Stimulated activated naive CD8-positive, alpha-beta T cell treated with anti-CD3 and anti-CD28 coated beads, Interleukin-15, Interleukin-2, amounts not matched to agents 100 U/mL and 50 U/mL, for 24 hours (primary cell): Measurements from ENCODE around the gene ARL13B.
A peak's percentile ranks its signal among the peaks of the same experiment; 100 is the strongest.
"Not testable (repeated sequence)": the region's sequence is repeated elsewhere in the genome, so short reads cannot be mapped to it uniquely, and the experiment has no call there.

ENCODE experiments used
- ATAC-seq: fragments of 150-1000 bp; cut with Tn5 transposase; one replicate; pipeline ENCODE4 v1.10.0; 2021
- DNase-seq: peaks from one replicate; pipeline ENCODE4 v3.0.0; 2021

ARL13B gene

DNA sequence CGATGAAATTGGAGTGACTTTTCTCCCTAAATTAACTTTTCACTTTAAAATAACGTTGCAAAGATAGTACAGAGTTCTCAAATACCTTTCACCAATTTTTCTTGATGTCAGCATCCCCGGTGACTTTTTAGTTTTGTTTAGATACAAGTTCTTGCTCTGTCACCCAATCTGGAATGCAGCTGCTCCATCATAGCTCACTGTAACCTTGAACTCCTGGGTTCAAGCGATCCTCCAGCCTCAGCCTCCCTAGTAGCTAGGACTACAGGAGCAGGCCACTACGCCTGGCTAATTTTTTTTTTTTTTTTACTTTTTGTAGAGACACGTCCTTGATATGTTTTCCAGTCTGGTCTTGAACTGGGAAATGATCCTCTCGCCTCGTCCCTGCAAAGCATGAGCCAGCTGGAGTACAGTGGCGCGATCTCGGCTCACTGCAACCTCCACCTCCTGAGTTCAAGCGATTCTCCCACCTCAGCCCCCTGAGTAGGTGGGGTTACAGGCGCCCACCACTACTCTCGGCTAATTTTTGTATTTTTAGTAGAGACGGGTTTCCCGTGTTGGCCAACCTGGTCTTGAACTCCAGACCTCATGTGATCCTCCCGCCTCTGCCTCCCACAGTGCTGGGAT is 83.7 kb downstream of the ARL13B start:
- ATAC-seq (no peak), DNase-seq (no peak)

DNA sequence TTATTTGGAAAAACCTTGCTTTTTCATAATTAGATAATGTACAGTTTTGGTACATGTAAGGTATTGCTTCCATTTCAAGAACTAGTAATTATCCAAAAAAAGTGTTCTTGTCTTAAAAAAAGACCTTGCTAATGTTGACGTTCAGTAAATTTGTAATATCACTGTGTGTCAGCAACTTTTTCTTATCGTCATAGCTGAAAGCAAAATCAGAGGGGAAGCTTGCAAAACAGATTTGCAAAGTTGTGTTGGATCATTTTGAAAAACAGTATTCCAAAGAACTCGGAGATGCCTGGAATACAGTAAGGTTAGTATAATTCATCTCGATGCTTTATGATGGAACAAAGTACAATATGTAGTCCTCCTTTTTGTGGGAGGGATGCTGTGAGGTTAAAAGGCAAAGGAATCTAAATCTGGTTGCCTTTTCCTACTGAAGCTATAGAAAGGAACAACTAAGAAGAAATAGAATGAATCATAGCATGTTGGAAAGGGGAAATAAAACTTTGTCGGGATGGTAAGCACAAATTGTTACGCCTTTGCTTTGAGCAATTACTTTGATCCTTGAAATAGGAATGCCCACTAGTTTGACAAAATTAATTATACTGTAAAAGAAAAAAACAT is 84.4 kb downstream of the ARL13B start:
- DNase-seq (no peak), ATAC-seq (no peak)

DNA sequence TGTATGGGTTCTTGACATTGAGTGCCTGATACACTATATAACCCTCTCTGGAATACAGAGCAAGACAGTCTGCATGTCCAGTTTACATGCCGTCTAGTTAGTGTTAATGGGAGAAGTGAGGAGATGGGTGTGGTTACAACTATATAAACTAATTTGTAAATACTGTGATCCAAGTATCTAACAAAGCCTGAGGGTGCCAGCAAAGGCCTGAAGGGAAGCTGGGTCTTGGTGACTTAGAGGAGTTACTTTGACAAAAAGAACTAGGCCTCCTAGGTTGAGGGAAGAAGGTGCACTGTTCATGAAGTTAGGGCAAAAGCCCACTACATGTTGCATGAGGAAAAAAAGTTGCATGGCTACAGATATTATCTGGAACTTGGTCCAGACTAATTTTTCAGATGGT is 85.2 kb downstream of the ARL13B start:
- no peak for ATAC-seq
- DNase-seq, result no peak

DNA sequence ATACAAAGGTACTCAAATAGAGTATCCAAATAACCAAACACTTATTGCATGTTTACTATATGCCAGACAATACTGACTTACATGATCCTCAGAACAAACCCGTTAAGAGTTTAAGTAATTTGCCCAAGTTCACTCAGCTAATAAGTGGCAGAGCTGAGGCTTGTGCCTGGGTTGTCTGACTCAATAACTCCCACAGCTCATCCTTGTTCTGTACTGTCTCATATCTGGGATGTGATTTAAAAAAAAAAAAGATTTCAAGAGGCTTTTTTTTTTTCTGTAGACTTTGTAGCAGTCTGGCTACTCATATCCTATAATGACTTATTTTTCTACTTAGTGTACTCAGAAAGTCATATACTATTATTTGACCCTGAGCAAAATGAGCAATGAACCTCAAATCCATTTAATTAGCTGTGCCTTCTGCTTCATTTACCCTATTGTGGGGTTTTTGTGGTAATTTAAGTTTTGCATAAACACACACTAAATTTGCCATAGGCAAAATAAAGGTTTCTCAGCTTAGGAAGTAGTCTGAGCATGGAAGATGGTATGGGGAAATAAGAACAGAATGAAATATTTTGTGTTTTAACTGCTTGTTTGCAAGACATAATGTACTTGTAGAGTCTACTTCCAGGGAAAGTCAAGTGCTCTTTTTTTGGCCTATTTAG is 86.0 kb downstream of the ARL13B start:
- ATAC-seq (peak; percentile 11), DNase-seq (no peak)

DNA sequence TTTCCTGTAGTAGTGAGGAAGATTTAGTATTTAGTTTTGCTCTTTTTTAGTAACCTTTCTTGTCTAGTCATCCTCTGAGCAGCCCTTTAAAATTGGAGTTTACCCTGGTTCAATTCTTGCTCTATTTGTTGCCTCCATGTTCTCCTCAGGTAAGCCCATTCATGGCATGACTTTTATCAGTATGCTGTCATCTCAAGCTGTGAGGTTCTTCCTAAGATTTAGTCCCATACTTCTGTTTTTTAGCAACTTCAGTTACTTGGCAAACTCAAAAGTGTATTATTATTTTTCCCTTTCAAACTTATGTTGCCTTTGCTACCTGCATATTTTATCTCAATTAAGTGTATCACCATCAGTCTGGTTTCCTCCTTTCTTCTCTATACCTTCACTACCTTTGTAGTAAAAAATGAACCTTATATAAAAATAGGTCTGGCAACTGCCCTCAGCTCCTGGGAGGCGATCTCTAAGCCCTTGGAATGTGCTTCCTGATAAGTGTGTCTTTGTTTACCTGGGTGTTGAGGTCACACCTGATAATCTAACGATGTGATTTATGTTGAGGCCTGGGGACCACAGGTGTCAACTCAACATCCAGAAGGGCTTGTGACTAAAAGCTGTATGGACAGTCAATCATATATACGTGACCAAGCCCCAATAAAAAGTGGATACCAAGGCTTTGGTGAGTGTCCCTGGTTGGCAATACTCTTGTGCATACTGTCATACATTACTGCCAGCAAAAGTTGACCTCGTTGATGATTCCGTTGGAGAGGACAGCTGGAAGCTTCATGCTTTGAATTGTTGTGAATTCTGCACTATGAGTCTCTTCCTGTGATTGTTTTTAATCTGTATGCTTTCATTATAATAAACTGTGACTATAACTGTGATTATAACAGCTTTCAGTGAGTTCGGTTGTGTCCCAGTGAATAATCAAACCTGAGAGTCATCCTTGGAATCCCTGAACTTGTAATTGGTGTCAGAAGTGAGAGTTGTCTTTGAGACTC is 86.8 kb downstream of the ARL13B start:
- ATAC-seq, result no peak
- no peak for DNase-seq

DNA sequence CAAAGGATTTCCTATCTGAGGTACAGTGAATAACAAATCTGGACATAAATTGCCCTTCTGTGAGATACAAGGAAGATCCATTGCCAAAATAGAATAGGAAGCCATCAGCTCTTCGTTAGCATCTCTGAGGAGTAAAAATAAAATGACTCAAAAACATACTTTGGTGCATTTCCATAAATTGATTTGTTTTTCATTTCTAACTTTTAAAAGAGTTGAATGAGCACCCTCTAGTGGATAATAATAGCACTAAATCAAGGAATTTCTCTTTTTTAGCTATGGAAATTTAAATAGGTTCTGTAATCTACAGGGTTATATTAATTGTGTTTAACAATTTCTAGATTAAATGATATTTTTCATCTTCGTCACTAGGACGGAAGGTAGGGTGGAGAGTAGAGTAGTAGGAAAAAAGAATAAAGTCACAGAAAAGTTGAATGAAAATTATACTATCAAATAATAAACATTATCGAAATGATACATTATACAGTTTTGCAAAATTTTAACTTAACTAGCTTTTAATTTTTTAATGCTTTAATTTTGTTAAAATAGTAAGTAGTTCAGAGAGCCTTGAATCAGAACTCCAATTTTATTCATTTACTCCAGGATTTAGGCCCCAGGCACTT is 89.3 kb downstream of the ARL13B start:
- DNase-seq, result no peak
- no peak for ATAC-seq

DNA sequence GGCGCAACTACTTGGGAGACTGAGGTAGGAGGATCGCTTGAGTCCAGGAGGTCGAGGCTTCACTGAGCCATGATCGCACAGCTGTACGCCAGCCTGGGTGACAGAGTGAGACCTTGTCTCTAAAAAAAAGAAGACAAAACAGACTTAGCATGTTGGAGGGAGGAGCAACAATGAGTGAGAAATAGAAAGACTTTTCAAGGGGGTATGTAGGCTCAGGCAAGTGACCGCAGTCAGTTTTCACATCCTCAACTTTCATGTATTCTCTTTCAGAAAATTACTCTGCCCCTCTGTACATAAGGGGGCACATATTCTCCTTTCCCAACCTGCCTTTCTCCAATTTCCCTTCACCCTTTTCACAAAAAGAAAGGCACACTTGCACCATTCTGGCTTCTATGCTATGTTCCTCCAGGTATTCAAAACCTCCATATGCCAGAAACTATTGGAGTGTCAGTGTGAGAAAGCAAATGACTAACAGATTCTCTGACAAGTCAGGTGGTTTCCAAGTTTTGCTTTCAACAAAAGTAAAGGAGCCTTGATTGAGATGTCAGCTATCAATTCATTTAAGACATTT is 90.5 kb downstream of the ARL13B start:
- DNase-seq (no peak), ATAC-seq (peak; percentile 61)

DNA sequence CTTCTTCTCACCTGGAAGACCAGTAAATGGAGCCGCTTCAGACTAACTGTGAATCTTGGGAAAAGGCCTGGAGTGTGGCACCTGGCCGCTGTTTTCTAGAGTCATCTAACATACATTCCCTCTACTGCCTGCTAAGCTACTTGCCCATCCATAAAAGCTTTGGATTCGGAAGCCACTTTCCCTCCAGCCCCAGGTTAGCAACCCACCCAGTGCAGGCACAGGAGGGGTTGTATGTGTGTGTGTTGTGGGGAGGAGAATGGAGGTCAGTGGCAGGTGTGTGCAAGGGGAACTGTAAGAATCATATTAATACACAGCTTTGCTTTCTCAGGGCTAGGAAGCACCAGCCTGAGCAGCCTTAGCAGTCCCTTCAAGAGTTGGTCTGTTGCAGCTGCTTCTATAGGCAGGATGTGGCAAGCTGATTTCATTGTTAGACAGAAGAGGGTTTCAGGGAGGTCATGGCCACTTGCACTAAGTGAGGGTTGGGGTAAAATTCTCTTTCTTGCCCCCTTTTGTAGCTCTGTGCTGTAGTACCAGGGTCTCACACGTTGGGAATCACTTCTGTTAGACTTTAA is 91.8 kb downstream of the ARL13B start:
- ATAC-seq (peak; percentile 59), DNase-seq (no peak)

DNA sequence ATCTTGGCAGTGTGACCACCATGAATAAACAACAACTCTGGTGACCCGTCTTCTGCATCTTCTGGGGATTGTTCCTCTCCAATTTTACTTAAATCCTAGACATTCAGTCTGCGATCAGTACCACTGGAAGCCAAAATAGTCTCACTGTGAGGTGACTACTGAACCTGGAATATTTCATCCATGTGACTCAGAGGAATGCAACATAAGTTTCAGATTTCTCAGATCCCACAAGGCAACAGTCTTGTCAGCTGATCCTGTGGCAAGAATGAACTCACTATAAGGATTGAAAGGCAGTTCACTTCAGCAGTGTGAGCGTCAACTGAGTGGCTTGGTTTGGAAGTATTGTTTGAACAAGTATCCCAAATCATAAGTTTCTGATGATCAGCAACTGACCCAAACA is 96.1 kb downstream of the ARL13B start:
- no peak for DNase-seq
- ATAC-seq, result no peak

DNA sequence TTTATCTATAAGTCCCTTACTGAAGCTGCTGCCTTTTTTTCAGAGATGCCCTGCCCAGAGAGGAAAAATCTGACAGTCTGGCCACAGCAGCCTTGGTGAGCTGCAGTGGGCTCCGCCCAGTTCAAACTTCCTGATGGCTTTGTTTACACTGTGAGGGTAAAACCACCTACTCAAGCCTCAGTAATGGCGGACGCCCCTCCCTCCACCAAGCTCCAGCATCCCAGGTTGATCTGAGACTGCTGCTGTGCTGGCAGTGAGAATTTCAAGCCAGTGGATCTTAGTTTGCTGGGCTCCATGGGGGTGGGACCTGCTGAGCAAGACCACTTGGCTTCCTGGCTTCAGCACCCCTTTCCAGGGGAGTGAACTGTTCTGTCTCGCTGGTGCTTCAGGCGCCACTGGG is 100.6 kb downstream of the ARL13B start:
- not testable (repeated sequence) for DNase-seq, ATAC-seq

DNA sequence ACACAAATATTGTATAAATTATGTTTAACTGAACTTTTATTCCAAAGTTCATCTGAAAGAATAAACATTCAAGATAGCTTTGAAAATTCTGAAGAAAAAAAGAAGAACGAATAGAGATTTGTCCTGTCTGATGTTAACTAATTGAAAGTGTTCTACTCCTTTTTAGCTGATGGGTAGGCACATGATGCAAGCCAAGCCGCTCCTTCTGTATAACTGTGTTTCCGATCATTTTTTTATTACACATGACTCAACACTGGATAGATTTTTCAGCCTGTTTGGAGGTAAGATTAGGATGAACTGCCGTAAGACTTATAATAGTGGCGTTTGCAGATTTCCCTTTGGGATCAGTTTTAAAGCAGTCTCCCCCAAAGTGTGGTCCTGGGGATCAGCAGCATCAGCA is 101.9 kb downstream of the ARL13B start:
- ATAC-seq (no peak), DNase-seq (no peak)

DNA sequence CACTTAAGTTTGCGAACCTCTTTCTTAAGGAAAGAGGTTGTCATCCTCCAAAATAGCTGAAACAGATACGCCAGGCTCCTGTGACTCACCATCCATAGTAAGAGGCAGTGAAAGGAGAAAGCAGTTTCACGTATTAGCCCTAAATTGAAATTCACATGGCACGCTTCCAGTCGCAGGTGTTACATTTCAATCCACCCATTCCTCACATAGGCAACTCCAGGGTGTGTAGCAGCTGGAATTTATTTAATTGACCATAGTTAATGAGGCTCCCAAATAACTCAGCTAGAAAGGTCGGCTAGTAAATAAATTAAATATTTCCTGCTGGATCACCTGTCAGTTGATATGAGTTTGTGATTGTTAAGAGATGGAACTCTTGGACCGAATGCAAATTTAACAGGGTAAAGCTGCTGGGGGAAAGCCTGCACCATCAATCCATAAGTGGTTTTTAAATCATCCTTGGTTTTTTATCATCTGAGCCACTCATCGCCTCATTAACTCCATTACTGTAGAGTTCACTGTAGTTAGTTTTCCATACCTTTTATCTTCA is 102.5 kb downstream of the ARL13B start:
- no peak for ATAC-seq

DNA sequence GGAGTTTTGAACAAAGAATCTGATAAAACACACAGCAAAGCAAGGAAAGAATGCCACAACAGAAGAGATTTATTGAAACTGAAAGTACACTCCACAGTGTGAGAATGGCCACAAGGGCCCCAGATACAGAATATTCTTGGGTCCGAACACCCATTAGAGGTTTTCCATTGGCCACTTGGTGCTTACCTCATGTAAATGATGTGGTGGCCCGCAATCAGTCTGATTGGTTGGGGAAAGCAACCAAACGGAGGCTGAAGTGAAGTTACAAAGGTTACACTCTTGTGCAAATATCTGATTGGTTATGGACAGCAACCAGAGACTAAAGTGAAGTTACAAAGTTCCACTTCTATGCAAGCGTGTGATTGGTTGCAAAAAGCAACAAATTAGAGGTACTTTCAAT is 103.3 kb downstream of the ARL13B start:
- no peak for ATAC-seq
- DNase-seq, result no peak

More for the DNA sequence above, 102.5 kb downstream of the ARL13B start:
- DNase-seq, result no peak

DNA sequence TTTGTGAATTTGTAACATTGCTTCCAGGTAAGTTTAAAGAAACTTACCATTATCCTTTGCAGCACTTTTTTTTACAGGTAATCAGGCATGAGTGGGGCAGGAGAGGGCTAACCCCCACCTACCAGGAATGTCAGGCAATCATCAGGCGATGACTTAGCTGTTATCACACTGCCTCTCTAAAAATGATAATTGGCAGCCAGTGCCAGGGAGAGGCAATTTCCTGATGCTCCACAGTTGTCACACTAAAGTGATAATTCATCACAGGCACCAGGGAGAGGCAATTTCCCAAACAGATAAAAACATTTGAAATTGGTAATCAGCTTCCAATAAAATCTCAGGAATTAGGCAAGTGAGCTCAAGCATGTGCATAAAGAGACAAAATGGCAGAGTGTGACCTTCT is 109.2 kb downstream of the ARL13B start:
- ATAC-seq (no peak), DNase-seq (no peak)

DNA sequence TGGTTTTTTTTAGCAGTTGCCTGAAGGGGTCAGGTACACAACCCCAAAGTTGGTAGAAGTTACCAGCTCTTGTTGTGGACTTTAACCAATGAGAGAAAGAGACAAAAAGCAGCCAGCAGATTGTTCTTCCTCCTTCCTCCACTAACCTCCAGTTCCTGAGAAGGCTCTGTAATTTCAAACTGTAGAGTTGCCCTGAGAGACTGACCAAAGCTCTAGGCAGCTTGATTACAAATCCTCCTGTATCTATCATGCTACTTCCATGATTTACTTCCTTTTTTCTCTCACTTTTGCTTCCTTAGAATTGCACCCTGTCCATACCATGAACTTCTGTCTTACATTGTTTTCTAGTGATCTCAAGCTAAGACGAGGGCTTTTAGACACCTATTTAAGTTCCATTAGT is 112.1 kb downstream of the ARL13B start:
- DNase-seq (no peak), ATAC-seq (no peak)

DNA sequence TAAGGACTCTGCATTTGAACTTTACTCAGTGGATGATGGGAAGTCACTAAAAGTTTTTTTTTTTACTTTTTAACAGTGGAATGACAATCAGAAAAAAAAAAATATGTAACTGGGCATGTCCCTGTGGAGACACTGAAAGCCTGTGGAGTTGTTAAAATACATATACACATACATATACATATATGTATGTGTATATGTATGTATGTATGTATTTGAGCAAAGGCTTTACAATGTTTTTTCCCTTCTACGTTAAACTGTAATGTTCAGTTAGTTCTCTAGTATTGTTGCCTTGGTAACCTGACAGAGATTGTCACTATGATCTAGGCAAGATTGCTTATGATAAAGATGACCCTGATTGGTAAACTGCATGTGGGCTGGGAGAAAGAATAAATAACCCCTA is 113.2 kb downstream of the ARL13B start:
- ATAC-seq, result no peak
- no peak for DNase-seq

DNA sequence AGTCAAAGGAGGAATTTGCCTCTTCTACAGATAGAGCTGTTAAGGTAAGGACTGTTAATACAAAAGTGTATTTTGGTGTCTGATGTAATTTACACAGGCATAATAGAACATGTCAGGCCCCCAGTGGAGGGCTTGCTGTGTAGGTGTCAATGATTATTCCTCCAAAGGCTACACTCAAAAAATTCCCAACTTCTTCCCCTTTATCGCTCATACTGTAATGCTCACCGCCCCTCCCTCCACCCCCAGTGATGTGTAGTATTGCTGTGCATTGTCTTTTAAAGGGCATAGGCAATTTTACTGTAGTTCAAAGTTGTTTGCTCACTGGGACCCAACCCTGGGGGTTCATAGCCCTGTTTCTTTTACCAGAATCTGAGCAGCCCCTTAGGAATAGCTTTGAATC is 115.2 kb downstream of the ARL13B start:
- ATAC-seq (no peak), DNase-seq (no peak)

DNA sequence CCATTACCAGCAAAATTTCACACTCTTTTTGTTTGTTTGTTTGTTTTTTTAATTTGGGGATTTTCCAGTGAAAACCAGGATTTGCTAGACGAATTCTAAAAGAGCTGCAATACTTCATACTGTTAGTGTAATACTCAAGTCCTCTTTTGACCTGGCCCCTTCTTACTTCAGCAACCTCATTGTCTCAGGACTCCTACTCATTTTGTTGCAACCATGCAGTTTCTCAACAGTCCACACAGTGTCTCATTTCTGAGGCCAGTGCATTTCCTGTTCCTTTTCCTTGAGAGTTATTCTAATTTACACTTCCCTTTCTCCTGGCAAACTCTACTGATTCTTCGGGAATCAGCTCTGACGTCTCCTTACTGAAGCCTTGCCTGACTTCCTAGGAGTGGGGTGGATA is 118.5 kb downstream of the ARL13B start:
- ATAC-seq (no peak), DNase-seq (no peak)

DNA sequence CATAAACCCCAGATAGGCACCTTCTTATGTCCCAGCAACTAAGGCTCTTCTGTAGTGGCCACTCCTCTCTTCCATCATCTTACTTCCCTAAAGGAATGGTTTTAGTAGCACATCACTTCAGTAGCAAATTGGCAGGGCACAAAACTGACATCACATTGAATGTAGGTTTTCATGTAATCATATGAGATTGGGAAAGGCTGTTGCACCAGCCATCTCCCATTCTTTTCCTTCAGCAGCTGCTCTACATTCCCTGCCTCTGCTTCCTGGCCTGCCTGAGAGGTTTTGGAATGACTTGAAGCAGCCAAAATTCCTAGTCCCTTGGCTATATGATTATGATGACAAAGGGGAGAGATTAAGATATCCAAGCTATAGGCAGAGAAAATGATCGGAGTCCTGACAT is 119.4 kb downstream of the ARL13B start:
- DNase-seq (no peak), ATAC-seq (no peak)

DNA sequence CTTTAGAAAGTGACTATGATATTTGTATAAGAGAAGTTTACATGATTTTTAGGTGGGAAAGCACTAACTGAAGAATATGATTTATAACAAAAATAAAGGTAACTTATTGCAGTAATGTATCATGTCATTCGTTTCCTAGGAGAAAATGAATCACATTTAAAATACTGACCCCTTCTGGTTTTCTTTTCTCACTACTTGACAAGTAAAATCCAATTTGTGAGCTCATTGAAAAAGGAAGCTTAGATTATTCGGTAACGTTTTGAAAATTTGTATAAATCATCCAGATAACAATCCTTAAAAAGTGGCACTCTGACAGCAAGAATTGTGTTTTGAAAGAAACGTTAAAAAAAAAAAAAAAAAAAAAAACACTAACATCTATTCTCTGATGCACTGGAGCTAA is 121.9 kb downstream of the ARL13B start:
- no peak for ATAC-seq

More for the DNA sequence above, 121.9 kb downstream of the ARL13B start:
- no peak for DNase-seq
